Hepatocyte (in vitro differentiated cells): ENCODE measurements around the gene STIM1. TPM values are rescaled to one million over a fixed set of nuclear protein-coding genes. Genes with fewer than 3 reads are reported as not detected.

Experiments used
- DNase-seq: peaks from one replicate; pipeline ENCODE4 v3.0.0-alpha.2; 2016; ENCODE audit warnings: low spot score
- H2AFZ ChIP-seq: fragments of 200-600 bp; sonication (generic); 2 replicates; pipeline ENCODE4 v1.6.0; 2016; ENCODE audit warnings: antibody characterized with exemption, mild to moderate bottlenecking
- H3K27ac ChIP-seq: fragments of 200-600 bp; sonication (generic); 2 replicates; pipeline ENCODE4 v1.5.1; 2016; ENCODE audit warnings: mild to moderate bottlenecking
- H3K27me3 ChIP-seq: fragments of 200-600 bp; sonication (generic); 2 replicates; pipeline ENCODE4 v1.6.1; 2016
- H3K36me3 ChIP-seq: fragments of 200-600 bp; sonication (generic); replicated peaks from 2 replicates; pipeline ENCODE4 v1.5.1; 2016; ENCODE audit warnings: low read depth; ENCODE audit not compliant: insufficient read depth
- H3K4me1 ChIP-seq: fragments of 200-600 bp; sonication (generic); 2 replicates; pipeline ENCODE4 v1.5.1; 2016; ENCODE audit warnings: mild to moderate bottlenecking, moderate library complexity; ENCODE audit not compliant: insufficient read depth
- H3K4me2 ChIP-seq: fragments of 200-600 bp; sonication (generic); 2 replicates; pipeline ENCODE4 v1.6.0; 2016
- H3K4me3 ChIP-seq: fragments of 200-600 bp; sonication (generic); 2 replicates; pipeline ENCODE4 v1.5.1; 2016; ENCODE audit warnings: mild to moderate bottlenecking
- H3K79me2 ChIP-seq: fragments of 200-600 bp; sonication (generic); 2 replicates; pipeline ENCODE4 v1.6.0; 2017; ENCODE audit warnings: mild to moderate bottlenecking
- H3K9me2 ChIP-seq: fragments of 200-600 bp; sonication (generic); replicated peaks from 2 replicates; pipeline ENCODE4 v1.6.0; 2017; ENCODE audit warnings: mild to moderate bottlenecking; ENCODE audit not compliant: insufficient read depth
- H3K9me3 ChIP-seq: fragments of 200-600 bp; sonication (generic); 2 replicates; pipeline ENCODE4 v1.5.1; 2016; ENCODE audit warnings: low read depth, mild to moderate bottlenecking
- H4K20me1 ChIP-seq: fragments of 200-600 bp; sonication (generic); 2 replicates; pipeline ENCODE4 v1.6.0; 2016; ENCODE audit warnings: mild to moderate bottlenecking; ENCODE audit not compliant: insufficient read depth, poor library complexity, severe bottlenecking
- CTCF ChIP-seq: fragments of 200-600 bp; sonication (generic); IDR thresholded peaks from 2 replicates; pipeline ENCODE4 v1.5.1; 2016; ENCODE audit warnings: antibody characterized with exemption, mild to moderate bottlenecking; ENCODE audit not compliant: poor library complexity
- EZH2 ChIP-seq: fragments of 200-600 bp; sonication (generic); IDR thresholded peaks from 2 replicates; pipeline ENCODE4 v1.6.1; 2016; ENCODE audit warnings: antibody characterized with exemption, mild to moderate bottlenecking, borderline replicate concordance
- EZH2phosphoT487 ChIP-seq: fragments of 200-600 bp; sonication (generic); IDR thresholded peaks from one replicate; pipeline ENCODE4 v1.6.1; 2018; ENCODE audit warnings: antibody characterized with exemption, mild to moderate bottlenecking, low read depth, moderate library complexity; ENCODE audit not compliant: unreplicated experiment, severe bottlenecking
- WGBS: methylation state at CpG from one replicate; pipeline ENCODE4 v1.1.6; 2016; ENCODE audit warnings: low lambda C conversion rate; ENCODE audit errors: missing lambda C conversion rate; 5-methylcytosine and 5-hydroxymethylcytosine counted together
- polyA plus RNA-seq: library from polyadenylated mRNA; unstranded; fragments of >200 nt; fragmentation: Nextera tagmentation; extraction: Ambion mirVana; gene quantifications from 2 replicates; pipeline ENCODE4 v1.2.1, GENCODE V29; 2016
- total RNA-seq: library from RNA; depleted of rRNA; stranded (reverse); fragments of >200 nt; gene quantifications from 2 replicates; pipeline ENCODE4 v1.2.3, GENCODE V29; 2014

The STIM1 gene
- total and polyA plus RNA-seq, 2 experiments from 2014 or later: 18.5 to 19.6 TPM

- Histone ChIP-seq H3K36me3 (no peaks in the 10 kb centered on the region), H4K20me1 (peaks cover 26% of the 10 kb centered on the region), H3K4me3 (no peak overlapping the region), H3K79me2 (peaks cover 93% of the 10 kb centered on the region), H3K9me3 (no peaks in the 10 kb centered on the region), H2AFZ (no peak overlapping the region), H3K4me2 (no peak overlapping the region), H3K27me3 (no peaks in the 10 kb centered on the region), H3K4me1 (peaks cover 21% of the 10 kb centered on the region), H3K27ac (peak overlapping the region; percentile 45), H3K9me2 (no peaks in the 10 kb centered on the region)
- 94% methylated on average over 4 of the region's 4 CpGs for WGBS
- TF ChIP-seq EZH2phosphoT487 (no peak), EZH2 (no peak), CTCF (no peak)
- DNase-seq: no peak
These were observed 19.7 kb upstream of the STIM1 start for GRCh38 chr11:3835751-3836150.

DNA sequence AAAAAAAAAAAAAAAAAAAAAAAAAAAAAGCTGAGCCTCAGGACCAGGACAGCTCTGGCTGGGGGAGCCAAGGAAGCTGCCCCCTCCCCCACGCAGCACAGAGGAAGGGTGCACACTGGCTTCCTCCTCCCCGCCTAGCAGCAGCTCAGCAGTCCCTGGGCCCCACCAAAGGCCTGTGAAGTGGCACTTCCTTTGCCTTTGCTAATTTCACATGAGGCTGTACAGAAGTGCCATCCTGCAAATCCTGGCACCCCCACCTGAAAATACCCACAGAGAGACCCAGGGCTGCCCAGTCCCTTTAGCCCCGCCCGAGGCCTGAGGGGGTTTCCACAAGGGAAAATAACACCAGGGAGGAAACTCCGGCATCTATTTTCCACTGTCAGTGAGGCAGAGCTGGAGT, 18.6 kb upstream of the STIM1 start:
- DNase-seq: no peak
- H3K9me3 ChIP-seq: no peaks in the 10 kb centered on the region
- no peaks in the 10 kb centered on the region for H3K36me3 ChIP-seq
- H3K4me3 ChIP-seq: no peak overlapping the region
- H3K4me2 ChIP-seq: no peak overlapping the region
- TF ChIP-seq CTCF (no peak), EZH2 (no peak), EZH2phosphoT487 (no peak)
- H2AFZ ChIP-seq: no peak overlapping the region
- WGBS: 98% methylated on average over 4 of the region's 5 CpGs
- H3K4me1 ChIP-seq: peaks cover 21% of the 10 kb centered on the region
- no peaks in the 10 kb centered on the region for H3K9me2 ChIP-seq
- peaks cover 83% of the 10 kb centered on the region for H3K79me2 ChIP-seq
- peaks cover 26% of the 10 kb centered on the region for H4K20me1 ChIP-seq
- H3K27ac ChIP-seq: no peak overlapping the region
- H3K27me3 ChIP-seq: no peaks in the 10 kb centered on the region

- 100% methylated on average over 1 of the region's 1 CpG for WGBS
- no peak for DNase-seq
These were observed 17.7 kb upstream of the STIM1 start for GRCh38 chr11:3837793-3838192.

More at GRCh38 chr11:3837793-3838192, 17.7 kb upstream of the STIM1 start:
- Histone ChIP-seq H3K4me1 (peaks cover 21% of the 10 kb centered on the region), H3K36me3 (no peaks in the 10 kb centered on the region), H3K4me3 (no peak overlapping the region), H4K20me1 (peaks cover 26% of the 10 kb centered on the region), H3K9me2 (no peaks in the 10 kb centered on the region), H3K27me3 (no peaks in the 10 kb centered on the region), H2AFZ (no peak overlapping the region), H3K9me3 (no peaks in the 10 kb centered on the region), H3K27ac (no peak overlapping the region), H3K4me2 (no peak overlapping the region), H3K79me2 (peaks cover 74% of the 10 kb centered on the region)
- TF ChIP-seq EZH2phosphoT487 (no peak), EZH2 (no peak), CTCF (no peak)
